CD14-positive monocyte (primary cell): ENCODE data around the gene FAM184A. TPM values are rescaled to one million over a fixed set of nuclear protein-coding genes. Genes with fewer than 3 reads are reported as not detected.

ENCODE experiments used
- DNase-seq, 3 donors: peaks; one replicate each; pipeline ENCODE4 v3.0.0-alpha.2; 2011 to 2022
- H2AFZ ChIP-seq: 2 replicates; pipeline ENCODE4 v1.6.0; 2012; ENCODE audit warnings: mild to moderate bottlenecking, low read depth, low read length, inconsistent platforms; ENCODE audit not compliant: insufficient read depth, poor library complexity, severe bottlenecking
- H3K27ac ChIP-seq, 2 donors: 1 replicate in 1 of 2; 2 replicates in 1 of 2; pipeline ENCODE4 v1.5.1; 2012 to 2013; ENCODE audit warnings: low read length in 2 of 2, control low read depth in 1 of 2, inconsistent platforms in 1 of 2, low read depth in 1 of 2, mild to moderate bottlenecking in 1 of 2
- H3K27me3 ChIP-seq, 2 donors: one replicate each; pipeline versions ENCODE4 v1.6.0 to v1.6.1; 2011 to 2013; ENCODE audit warnings: low read length in 2 of 2; ENCODE audit not compliant: control insufficient read depth in 2 of 2, insufficient read depth in 2 of 2
- H3K36me3 ChIP-seq, 2 donors: replicated peaks in 1 of 2; 1 replicate in 1 of 2; 2 replicates in 1 of 2; pipeline versions ENCODE4 v1.5.1 to v1.6.1; 2012 to 2013; ENCODE audit warnings: low read length in 2 of 2, control low read depth in 1 of 2, inconsistent platforms in 1 of 2, mild to moderate bottlenecking in 1 of 2; ENCODE audit not compliant: insufficient read depth in 2 of 2, control insufficient read depth in 1 of 2
- H3K4me1 ChIP-seq, 2 donors: 1 replicate in 1 of 2; 2 replicates in 1 of 2; pipeline versions ENCODE4 v1.5.1 to v1.6.1; 2012 to 2013; ENCODE audit warnings: low read length in 2 of 2, control low read depth in 1 of 2, inconsistent platforms in 1 of 2, mild to moderate bottlenecking in 1 of 2, moderate library complexity in 1 of 2; ENCODE audit not compliant: insufficient read depth in 2 of 2, control insufficient read depth in 1 of 2
- H3K4me2 ChIP-seq: replicated peaks from 2 replicates; pipeline ENCODE3; 2012; ENCODE audit warnings: low read length, moderate library complexity, mild to moderate bottlenecking; ENCODE audit not compliant: poor library complexity, severe bottlenecking; ENCODE audit errors: extremely low read depth
- H3K4me3 ChIP-seq, 3 experiments: fragments of 200-600 bp in 1 of 3; sonication (generic) in 1 of 3; replicated peaks in 1 of 3; 1 replicate in 2 of 3; 2 replicates in 1 of 3; pipeline ENCODE4 v1.5.1; 2011 to 2013; ENCODE audit warnings: low read length in 3 of 3, mild to moderate bottlenecking in 3 of 3, control low read depth in 2 of 3, low read depth in 2 of 3, inconsistent platforms in 1 of 3, moderate library complexity in 1 of 3
- H3K79me2 ChIP-seq: 2 replicates; pipeline ENCODE4 v1.6.0; 2012; ENCODE audit warnings: mild to moderate bottlenecking, control low read depth, inconsistent platforms, low read length, moderate library complexity; ENCODE audit not compliant: insufficient read depth
- H3K9ac ChIP-seq: 2 replicates; pipeline ENCODE4 v1.6.0; 2017; ENCODE audit warnings: low read length, mild to moderate bottlenecking; ENCODE audit not compliant: insufficient read depth, poor library complexity, severe bottlenecking
- H3K9me3 ChIP-seq, 2 donors: replicated peaks in 1 of 2; 1 replicate in 1 of 2; 2 replicates in 1 of 2; pipeline versions ENCODE4 v1.5.1 to v1.6.1; 2012 to 2013; ENCODE audit warnings: low read length in 2 of 2, control low read depth in 1 of 2; ENCODE audit not compliant: control insufficient read depth in 1 of 2, insufficient read depth in 1 of 2
- H4K20me1 ChIP-seq: 2 replicates; pipeline ENCODE4 v1.6.0; 2012; ENCODE audit warnings: mild to moderate bottlenecking, low read length, control low read depth, moderate library complexity; ENCODE audit not compliant: insufficient read depth
- H3K27ac Mint-ChIP-seq, 7 donors: one replicate each; pipeline ENCODE4 v1.8.0; 2020; ENCODE audit warnings: mild to moderate bottlenecking in 7 of 7, mixed read lengths in 7 of 7, moderate library complexity in 6 of 7, inconsistent platforms in 2 of 7
- H3K27me3 Mint-ChIP-seq, 3 donors: one replicate each; pipeline ENCODE4 v1.8.0; 2021 to 2022; ENCODE audit warnings: low read depth in 3 of 3, mild to moderate bottlenecking in 3 of 3, mixed read lengths in 3 of 3, moderate library complexity in 3 of 3, inconsistent platforms in 1 of 3
- H3K36me3 Mint-ChIP-seq, 2 donors: one replicate each; pipeline ENCODE4 v1.8.0; 2020; ENCODE audit warnings: mixed read lengths in 2 of 2, inconsistent platforms in 1 of 2, mild to moderate bottlenecking in 1 of 2
- H3K4me1 Mint-ChIP-seq: one replicate; pipeline ENCODE4 v1.8.0; 2020; ENCODE audit warnings: mild to moderate bottlenecking, mixed read lengths
- H3K4me3 Mint-ChIP-seq, 2 donors: one replicate each; pipeline ENCODE4 v1.8.0; 2020; ENCODE audit warnings: mild to moderate bottlenecking in 2 of 2, mixed read lengths in 2 of 2, moderate library complexity in 1 of 2
- H3K9me3 Mint-ChIP-seq, 7 donors: one replicate each; pipeline ENCODE4 v1.8.0; 2020 to 2022; ENCODE audit warnings: mixed read lengths in 7 of 7, mild to moderate bottlenecking in 6 of 7, moderate library complexity in 6 of 7, inconsistent platforms in 2 of 7
- CTCF ChIP-seq: fragments of 200-600 bp; IDR thresholded peaks from one replicate; pipeline ENCODE4 v1.8.0; 2022; ENCODE audit warnings: antibody characterized with exemption, mild to moderate bottlenecking
- WGBS: methylation state at CpG from one replicate; pipeline ENCODE4 v1.1.5; 2013; ENCODE audit warnings: missing lambda C conversion rate; ENCODE audit not compliant: insufficient coverage; 5-methylcytosine and 5-hydroxymethylcytosine counted together
- intact Hi-C, 2 donors: fragments of 100-400 bp; cut with micrococcal nuclease; formaldehyde crosslinking; loops; one replicate each; pipeline versions ENCODE4 v1.15.0 to v1.15.1; 2023
- polyA plus RNA-seq, 3 donors: library from polyadenylated mRNA; depleted of rRNA in 1 of 3; unstranded in 2 of 3; stranded (reverse) in 1 of 3; fragments of 300-500 nt in 2 of 3; fragments of >200 nt in 1 of 3; fragmentation: Illumina TruSeq in 2 of 3; gene quantifications; 1 replicate in 2 of 3; 2 replicates in 1 of 3; pipeline ENCODE4 v1.2.3, GENCODE V29; 2012 to 2021

Gene FAM184A
- polyA plus RNA-seq, 3 donors: not detected

DNA sequence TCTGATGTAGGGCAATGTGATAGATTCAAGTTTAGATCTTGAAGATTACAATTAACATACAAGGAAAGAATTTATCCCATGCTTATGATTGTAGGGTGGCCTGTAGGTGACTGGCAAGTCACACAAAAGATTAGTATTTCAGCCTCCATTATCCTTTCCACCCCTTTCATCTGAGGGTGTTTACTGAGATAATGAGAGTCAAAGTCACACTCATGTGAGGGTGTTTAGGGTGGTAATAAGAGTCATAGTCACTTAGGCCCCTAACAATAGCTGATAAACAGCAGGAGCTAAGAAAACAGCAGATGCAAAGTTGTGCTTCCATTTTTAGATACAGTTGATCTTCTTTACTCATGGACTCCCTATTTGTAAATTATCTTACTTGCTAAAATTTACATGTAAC is 11.4 kb downstream of the FAM184A start:
- Histone ChIP-seq H3K4me3 (no peak overlapping the region), H3K27me3 (no peaks in the 10 kb centered on the region), H3K4me2 (no peak overlapping the region), H3K36me3 (no peaks in the 10 kb centered on the region), H3K4me1 (no peaks in the 10 kb centered on the region), H3K9ac (no peak overlapping the region), H3K79me2 (no peaks in the 10 kb centered on the region), H3K9me3 (no peaks in the 10 kb centered on the region), H4K20me1 (no peaks in the 10 kb centered on the region), H2AFZ (no peak overlapping the region), H3K27ac (no peak overlapping the region)
- Mint-ChIP-seq H3K27ac (no peak overlapping the region), H3K4me3 (no peak overlapping the region), H3K36me3 (no peaks in the 10 kb centered on the region), H3K9me3 (no peaks in the 10 kb centered on the region), H3K27me3 (no peaks in the 10 kb centered on the region), H3K4me1 (no peaks in the 10 kb centered on the region)
- DNase-seq: no peak
- intact Hi-C loops: no loop called here
- no peak for TF ChIP-seq CTCF

DNA sequence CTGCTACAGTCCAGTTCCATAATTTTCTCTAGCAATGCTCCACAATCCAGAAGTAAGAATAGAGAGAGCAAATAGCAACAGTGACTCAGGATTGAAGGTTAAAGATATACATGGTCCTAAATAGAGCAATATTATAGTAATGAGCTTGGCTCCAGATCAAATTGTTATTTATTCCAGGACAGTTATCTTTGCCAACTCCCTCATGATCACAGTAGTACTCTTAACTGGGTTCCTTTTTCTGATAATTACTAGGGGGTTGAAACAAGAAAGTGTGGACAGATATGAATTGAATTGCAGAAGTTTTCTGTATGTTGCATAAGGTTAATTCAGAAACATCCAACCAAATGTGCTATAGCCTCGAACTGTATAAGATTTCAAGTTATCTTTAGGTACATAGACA is 11.9 kb downstream of the FAM184A start:
- WGBS: no CpG with 5 or more reads among the region's 1 CpG
- intact Hi-C loops: no loop called here
- no peaks in the 10 kb centered on the region for H3K9me3 ChIP-seq

More for the DNA sequence above, 11.9 kb downstream of the FAM184A start:
- no peak overlapping the region for H2AFZ ChIP-seq
- Mint-ChIP-seq H3K27ac (no peak overlapping the region), H3K4me1 (no peaks in the 10 kb centered on the region), H3K4me3 (no peak overlapping the region), H3K27me3 (no peaks in the 10 kb centered on the region), H3K36me3 (no peaks in the 10 kb centered on the region), H3K9me3 (no peaks in the 10 kb centered on the region)
- H3K9ac ChIP-seq: no peak overlapping the region
- H3K27me3 ChIP-seq: no peaks in the 10 kb centered on the region
- no peaks in the 10 kb centered on the region for H3K36me3 ChIP-seq
- H3K4me2 ChIP-seq: no peak overlapping the region
- no peaks in the 10 kb centered on the region for H4K20me1 ChIP-seq
- H3K4me1 ChIP-seq: no peaks in the 10 kb centered on the region
- H3K4me3 ChIP-seq: no peak overlapping the region
- H3K79me2 ChIP-seq: no peaks in the 10 kb centered on the region
- no peak for TF ChIP-seq CTCF
- no peak for DNase-seq
- H3K27ac ChIP-seq: no peak overlapping the region
